Thymus (tissue), 11 donors: Measurements from ENCODE around the gene SNRK. TPM values are rescaled to one million over a fixed set of nuclear protein-coding genes. Genes with fewer than 3 reads are reported as not detected.
"Not testable (repeated sequence)": the region's sequence is repeated elsewhere in the genome, so short reads cannot be mapped to it uniquely, and the experiment has no call there.

Experiments used
- DNase-seq, 9 donors: peaks; one replicate each; pipeline ENCODE4 v3.0.0-alpha.2; 2013; ENCODE audit warnings: low spot score in 9 of 9, low read depth in 6 of 9, missing footprints in 1 of 9
- H3K27ac ChIP-seq, 2 donors: one replicate each; pipeline ENCODE4 v1.5.1; 2013; ENCODE audit warnings: control low read depth in 1 of 2, low read depth in 1 of 2, low read length in 1 of 2, mild to moderate bottlenecking in 1 of 2, moderate library complexity in 1 of 2
- H3K27me3 ChIP-seq, 2 donors: one replicate each; pipeline ENCODE4 v1.5.1; 2013; ENCODE audit warnings: low read length in 1 of 2; ENCODE audit not compliant: control insufficient read depth in 2 of 2, insufficient read depth in 1 of 2
- H3K36me3 ChIP-seq, 2 donors: one replicate each; pipeline ENCODE4 v1.5.1; 2013; ENCODE audit warnings: low read length in 1 of 2, mild to moderate bottlenecking in 1 of 2, moderate library complexity in 1 of 2; ENCODE audit not compliant: control insufficient read depth in 2 of 2, insufficient read depth in 2 of 2
- H3K4me1 ChIP-seq, 2 donors: one replicate each; pipeline ENCODE4 v1.5.1; 2013; ENCODE audit warnings: low read length in 2 of 2; ENCODE audit not compliant: control insufficient read depth in 2 of 2, insufficient read depth in 2 of 2
- H3K4me3 ChIP-seq, 2 donors: one replicate each; pipeline ENCODE4 v1.5.1; 2013; ENCODE audit warnings: low read length in 2 of 2, control low read depth in 1 of 2, mild to moderate bottlenecking in 1 of 2
- H3K9me3 ChIP-seq, 2 donors: one replicate each; pipeline ENCODE4 v1.5.1; 2013; ENCODE audit warnings: low read length in 1 of 2, mild to moderate bottlenecking in 1 of 2; ENCODE audit not compliant: control insufficient read depth in 2 of 2, insufficient read depth in 1 of 2
- WGBS: extraction: QIAGEN DNeasy Blood & Tissue Kit; methylation state at CpG from one replicate; pipeline ENCODE4 v1.1.7; 2013; 5-methylcytosine and 5-hydroxymethylcytosine counted together
- polyA plus RNA-seq: library from polyadenylated mRNA; stranded (reverse); fragments of 200-250 nt; gene quantifications from one replicate; pipeline ENCODE4 v1.2.3, GENCODE V29; 2013
- total RNA-seq: library from RNA; stranded (reverse); fragments of 120-200 nt; gene quantifications from one replicate; pipeline ENCODE4 v1.2.4, GENCODE V29; 2013
- donor health status: healthy.

Gene SNRK
- total and polyA plus RNA-seq, 2 donors = 33.6 to 48.3 TPM

- DNase-seq = peak in 2 of 9 donors; percentile 34 to 74
- H3K27ac ChIP-seq = peak overlapping the region; percentile 96 to 99
- peaks cover 58 to 67% of the 10 kb centered on the region in 2 donors for H3K36me3 ChIP-seq
- no peak overlapping the region for H3K4me3 ChIP-seq
- no peaks in the 10 kb centered on the region for H3K27me3 ChIP-seq
- WGBS = 38% methylated on average over 4 of the region's 4 CpGs
- peaks cover 44 to 48% of the 10 kb centered on the region in 2 donors for H3K4me1 ChIP-seq
- peaks cover 1 to 14% of the 10 kb centered on the region in 2 donors for H3K9me3 ChIP-seq
These were observed 62.7 kb downstream of the SNRK start for GRCh38 chr3:43348852-43349574.

DNA sequence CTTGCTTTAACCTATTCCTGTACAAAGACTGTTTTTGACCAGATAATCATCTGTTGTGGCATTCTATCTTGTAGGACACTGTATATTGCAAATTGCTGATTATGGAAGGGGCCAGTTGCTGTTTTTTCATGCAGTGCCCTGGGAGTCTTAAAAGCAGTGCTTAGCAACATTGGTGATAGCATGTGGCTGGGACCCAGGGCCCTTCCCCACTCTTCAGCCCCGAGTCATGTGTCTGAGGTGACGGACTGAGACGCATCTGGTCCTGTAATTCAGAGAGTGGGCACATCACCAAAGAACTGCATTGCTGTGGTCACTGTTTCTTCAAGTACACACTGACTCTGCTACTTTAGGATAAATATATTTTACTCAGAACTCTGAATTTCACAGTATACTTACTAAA is 63.4 kb downstream of the SNRK start:
- no peak for DNase-seq
- Histone ChIP-seq H3K9me3 (peaks cover 4 to 21% of the 10 kb centered on the region in 2 donors), H3K27me3 (no peaks in the 10 kb centered on the region), H3K4me1 (peaks cover 40 to 45% of the 10 kb centered on the region in 2 donors), H3K27ac (peak overlapping the region; percentile 87 to 99), H3K36me3 (peaks cover 58 to 60% of the 10 kb centered on the region in 2 donors), H3K4me3 (no peak overlapping the region)
- WGBS = 97% methylated on average over 3 of the region's 3 CpGs

DNA sequence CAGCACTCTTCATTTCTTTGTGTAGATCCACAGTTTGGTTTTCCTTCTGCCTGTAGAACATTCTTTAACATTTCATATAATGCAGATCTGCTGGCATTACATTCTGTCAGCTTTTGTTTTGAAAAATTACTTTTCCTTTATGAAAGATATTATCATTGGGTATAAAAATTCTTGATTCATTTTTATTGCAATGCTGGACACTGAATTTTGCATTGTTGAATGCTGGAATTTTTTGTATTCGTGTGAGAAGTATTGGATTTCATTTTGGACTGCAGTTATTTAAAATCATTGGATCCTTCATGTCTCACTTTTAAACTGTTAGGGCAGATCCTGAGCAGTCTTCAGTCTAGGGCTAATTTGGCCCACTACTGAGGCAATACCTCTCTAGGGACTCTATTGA is 67.1 kb downstream of the SNRK start:
- 99% methylated on average over 1 of the region's 1 CpG for WGBS
- peaks cover 31 to 36% of the 10 kb centered on the region in 2 donors for H3K36me3 ChIP-seq

GRCh38 chr3:43353923-43354670 is 67.8 kb downstream of the SNRK start:
- 96% methylated on average over 4 of the region's 4 CpGs for WGBS
- Histone ChIP-seq H3K36me3 (peaks cover 25 to 30% of the 10 kb centered on the region in 2 donors), H3K4me3 (no peak overlapping the region), H3K27me3 (no peaks in the 10 kb centered on the region), H3K9me3 (peaks cover 5 to 21% of the 10 kb centered on the region in 2 donors), H3K4me1 (peaks cover 6 to 8% of the 10 kb centered on the region in 2 donors), H3K27ac (no peak overlapping the region)
- DNase-seq = no peak

More for the DNA sequence above, 67.1 kb downstream of the SNRK start:
- H3K27me3 ChIP-seq = no peaks in the 10 kb centered on the region
- no peak overlapping the region for H3K4me3 ChIP-seq
- H3K9me3 ChIP-seq = peaks cover 5 to 21% of the 10 kb centered on the region in 2 donors
- peaks cover 10% of the 10 kb centered on the region in 2 donors for H3K4me1 ChIP-seq
- no peak overlapping the region for H3K27ac ChIP-seq
- no peak for DNase-seq

DNA sequence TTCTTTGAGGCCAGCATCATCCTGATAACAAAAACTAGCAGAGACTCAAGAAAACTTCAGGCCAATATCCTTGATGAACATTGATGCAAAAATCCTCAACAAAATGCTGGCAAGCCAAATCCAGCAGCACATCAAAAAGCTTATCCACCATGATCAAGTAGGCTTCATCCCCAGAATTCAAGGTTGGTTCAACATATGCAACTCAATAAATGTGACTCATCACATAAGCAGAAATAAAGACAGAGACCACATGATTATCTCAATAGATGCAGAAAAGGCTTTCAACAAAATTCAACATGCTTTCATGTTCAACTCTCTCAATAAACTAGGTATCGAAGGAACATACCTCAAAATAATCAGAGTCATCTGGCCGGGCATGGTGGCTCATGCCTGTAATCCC is 69.7 kb downstream of the SNRK start:
- H3K27ac ChIP-seq, H3K4me1 ChIP-seq, H3K27me3 ChIP-seq, DNase-seq, H3K4me3 ChIP-seq: not testable (repeated sequence)
- Histone ChIP-seq H3K9me3 (peaks cover 5 to 21% of the 10 kb centered on the region in 2 donors), H3K36me3 (peaks cover 10 to 24% of the 10 kb centered on the region in 2 donors)
- WGBS = 100% methylated on average over 2 of the region's 2 CpGs

DNA sequence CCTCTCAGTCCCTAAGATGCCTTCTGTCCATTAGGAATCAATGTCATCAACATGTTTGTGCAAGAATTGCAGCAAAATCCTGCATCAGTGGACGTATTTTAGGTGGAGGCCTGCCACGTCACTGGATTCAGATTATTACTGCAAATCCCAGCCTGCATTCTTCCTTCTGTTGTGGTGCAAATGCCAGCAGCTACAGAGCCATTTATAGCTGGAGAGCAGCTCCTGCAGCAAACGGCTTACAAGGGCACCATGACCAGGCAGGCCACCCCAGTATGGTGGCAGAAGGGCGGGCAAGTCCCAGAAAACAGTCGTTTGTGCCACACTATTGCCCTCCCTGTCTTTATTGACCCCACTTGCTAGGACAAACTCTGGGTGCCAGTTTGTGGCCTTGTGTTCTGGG is 74.7 kb downstream of the SNRK start:
- Histone ChIP-seq H3K9me3 (peaks cover 0 to 5% of the 10 kb centered on the region in 2 donors), H3K4me3 (no peak overlapping the region), H3K27me3 (no peaks in the 10 kb centered on the region), H3K4me1 (peaks cover 3 to 9% of the 10 kb centered on the region in 2 donors), H3K36me3 (no peaks in the 10 kb centered on the region), H3K27ac (no peak overlapping the region)
- WGBS = 98% methylated on average over 5 of the region's 5 CpGs
- DNase-seq = no peak

- no peaks in the 10 kb centered on the region for H3K36me3 ChIP-seq
- no peak for DNase-seq
- no peak overlapping the region for H3K27ac ChIP-seq
- H3K9me3 ChIP-seq = no peaks in the 10 kb centered on the region
- 98% methylated on average over 4 of the region's 4 CpGs for WGBS
- no peaks in the 10 kb centered on the region for H3K27me3 ChIP-seq
- H3K4me1 ChIP-seq = peaks cover 3 to 9% of the 10 kb centered on the region in 2 donors
- H3K4me3 ChIP-seq = no peak overlapping the region
These were observed 75.8 kb downstream of the SNRK start for GRCh38 chr3:43362183-43362582.

GRCh38 chr3:43362961-43363360 is 76.6 kb downstream of the SNRK start:
- Histone ChIP-seq H3K4me3 (no peak overlapping the region), H3K27me3 (no peaks in the 10 kb centered on the region), H3K9me3 (no peaks in the 10 kb centered on the region), H3K27ac (no peak overlapping the region), H3K36me3 (no peaks in the 10 kb centered on the region), H3K4me1 (peaks cover 3 to 9% of the 10 kb centered on the region in 2 donors)
- WGBS = 97% methylated on average over 6 of the region's 6 CpGs
- no peak for DNase-seq

GRCh38 chr3:43363621-43364266 is 77.4 kb downstream of the SNRK start:
- no peak for DNase-seq
- H3K4me3 ChIP-seq = no peak overlapping the region
- WGBS = 98% methylated on average over 26 of the region's 26 CpGs
- no peak overlapping the region for H3K27ac ChIP-seq
- H3K4me1 ChIP-seq = peaks cover 3 to 9% of the 10 kb centered on the region in 2 donors
- H3K36me3 ChIP-seq = no peaks in the 10 kb centered on the region
- no peaks in the 10 kb centered on the region for H3K27me3 ChIP-seq
- no peaks in the 10 kb centered on the region for H3K9me3 ChIP-seq
